Spleen (tissue), 7 donors: ENCODE data around the gene AKAP9.
A peak's percentile ranks its signal among the peaks of the same experiment; 100 is the strongest.

Experiments used
- POLR2A ChIP-seq, 3 donors: fragments of 450-650 bp; IDR thresholded peaks; one replicate each; pipeline ENCODE4 v1.5.1; 2017; ENCODE audit warnings: antibody characterized with exemption in 3 of 3, mild to moderate bottlenecking in 1 of 3
- POLR2AphosphoS5 ChIP-seq, 3 donors: sonication (generic); formaldehyde crosslinking; IDR thresholded peaks; one replicate each; pipeline ENCODE4 v1.5.1; 2017; ENCODE audit warnings: antibody characterized with exemption in 3 of 3
- TF ChIP-seq, protein P1 (sequence below), 11 experiments: fragments of 200-600 bp in 7 of 11; fragments of 450-650 bp in 4 of 11; sonication (generic) in 4 of 11; IDR thresholded peaks in 8 of 11; conservative IDR thresholded peaks in 3 of 11; 1 replicate in 7 of 11; 2 replicates in 4 of 11; pipeline versions ENCODE4 v1.4.0 to v1.8.0; 2016 to 2021; ENCODE audit warnings: antibody characterized with exemption in 11 of 11, inconsistent platforms in 4 of 11, mild to moderate bottlenecking in 1 of 11
- donor health status: DM: no; HTN: no; CAD: no; lungs with moderate emphysema.
- donor health status: DM: no; HTN: no; CAD: no.
- donor health status: DM: no; HTN: no; CAD: no.

- no peak for TF ChIP-seq POLR2A (IDR thresholded peaks at IDR 0.05)
- TF ChIP-seq, protein P1, sequence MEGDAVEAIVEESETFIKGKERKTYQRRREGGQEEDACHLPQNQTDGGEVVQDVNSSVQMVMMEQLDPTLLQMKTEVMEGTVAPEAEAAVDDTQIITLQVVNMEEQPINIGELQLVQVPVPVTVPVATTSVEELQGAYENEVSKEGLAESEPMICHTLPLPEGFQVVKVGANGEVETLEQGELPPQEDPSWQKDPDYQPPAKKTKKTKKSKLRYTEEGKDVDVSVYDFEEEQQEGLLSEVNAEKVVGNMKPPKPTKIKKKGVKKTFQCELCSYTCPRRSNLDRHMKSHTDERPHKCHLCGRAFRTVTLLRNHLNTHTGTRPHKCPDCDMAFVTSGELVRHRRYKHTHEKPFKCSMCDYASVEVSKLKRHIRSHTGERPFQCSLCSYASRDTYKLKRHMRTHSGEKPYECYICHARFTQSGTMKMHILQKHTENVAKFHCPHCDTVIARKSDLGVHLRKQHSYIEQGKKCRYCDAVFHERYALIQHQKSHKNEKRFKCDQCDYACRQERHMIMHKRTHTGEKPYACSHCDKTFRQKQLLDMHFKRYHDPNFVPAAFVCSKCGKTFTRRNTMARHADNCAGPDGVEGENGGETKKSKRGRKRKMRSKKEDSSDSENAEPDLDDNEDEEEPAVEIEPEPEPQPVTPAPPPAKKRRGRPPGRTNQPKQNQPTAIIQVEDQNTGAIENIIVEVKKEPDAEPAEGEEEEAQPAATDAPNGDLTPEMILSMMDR (IDR thresholded peaks at IDR 0.05 in 8 of 11, conservative IDR thresholded peaks at IDR 0.05 in 3 of 11) = peak in 2 of 11 experiments; percentile 7 to 10
- TF ChIP-seq POLR2AphosphoS5 (IDR thresholded peaks at IDR 0.05) = no peak
Measured at GRCh38 chr7:91953618-91954017, 13.0 kb downstream of the AKAP9 start.
